Fibroblast of lung (primary cell): ENCODE measurements around the gene PRODH2.

ENCODE experiments used
- EZH2 ChIP-seq: IDR thresholded peaks from 2 replicates; pipeline ENCODE4 v1.5.1; 2012; ENCODE audit warnings: low read length, control low read depth, mild to moderate bottlenecking; ENCODE audit errors: missing control alignments
- TF ChIP-seq, protein P1 (sequence below), 2 donors: IDR thresholded peaks in 1 of 2; conservative IDR thresholded peaks in 1 of 2; 1 replicate in 1 of 2; 2 replicates in 1 of 2; pipeline ENCODE4 v1.5.1; 2011 to 2012; ENCODE audit warnings: low read length in 2 of 2, control low read depth in 1 of 2, inconsistent platforms in 1 of 2, low read depth in 1 of 2, mild to moderate bottlenecking in 1 of 2

DNA sequence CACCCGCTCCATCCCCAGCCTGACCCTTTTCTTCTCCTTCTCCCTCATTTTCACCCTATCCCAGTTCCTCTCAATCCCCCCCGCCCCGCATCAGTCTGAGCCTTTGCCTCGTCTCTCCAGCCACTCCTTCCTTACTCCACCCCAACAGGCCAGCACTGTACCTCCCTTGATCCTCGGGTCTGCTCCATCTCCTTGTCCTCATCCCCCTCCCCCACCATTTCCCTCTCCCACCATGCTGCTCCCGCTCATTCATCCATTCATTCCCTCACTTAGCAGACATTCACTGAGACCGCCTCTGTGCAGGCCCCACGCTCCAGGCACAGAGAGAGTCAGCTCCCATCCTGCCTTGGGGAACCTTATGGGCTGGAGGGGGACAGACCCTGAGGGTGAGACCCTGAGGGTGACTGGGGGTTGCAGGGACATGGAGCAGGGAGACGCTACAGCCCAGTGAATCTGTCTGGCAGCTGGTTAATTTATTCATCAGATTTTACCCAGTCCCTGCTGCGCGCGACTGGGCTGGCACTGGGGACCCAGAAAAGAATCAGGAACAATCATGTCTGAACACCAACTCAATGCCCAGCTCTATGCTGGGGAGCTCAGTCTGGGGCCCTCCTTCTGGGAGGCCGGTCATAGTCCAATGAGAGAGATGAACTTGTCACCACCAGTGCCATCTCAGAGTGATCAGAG, 36.4 kb downstream of the PRODH2 start:
- TF ChIP-seq, protein P1, sequence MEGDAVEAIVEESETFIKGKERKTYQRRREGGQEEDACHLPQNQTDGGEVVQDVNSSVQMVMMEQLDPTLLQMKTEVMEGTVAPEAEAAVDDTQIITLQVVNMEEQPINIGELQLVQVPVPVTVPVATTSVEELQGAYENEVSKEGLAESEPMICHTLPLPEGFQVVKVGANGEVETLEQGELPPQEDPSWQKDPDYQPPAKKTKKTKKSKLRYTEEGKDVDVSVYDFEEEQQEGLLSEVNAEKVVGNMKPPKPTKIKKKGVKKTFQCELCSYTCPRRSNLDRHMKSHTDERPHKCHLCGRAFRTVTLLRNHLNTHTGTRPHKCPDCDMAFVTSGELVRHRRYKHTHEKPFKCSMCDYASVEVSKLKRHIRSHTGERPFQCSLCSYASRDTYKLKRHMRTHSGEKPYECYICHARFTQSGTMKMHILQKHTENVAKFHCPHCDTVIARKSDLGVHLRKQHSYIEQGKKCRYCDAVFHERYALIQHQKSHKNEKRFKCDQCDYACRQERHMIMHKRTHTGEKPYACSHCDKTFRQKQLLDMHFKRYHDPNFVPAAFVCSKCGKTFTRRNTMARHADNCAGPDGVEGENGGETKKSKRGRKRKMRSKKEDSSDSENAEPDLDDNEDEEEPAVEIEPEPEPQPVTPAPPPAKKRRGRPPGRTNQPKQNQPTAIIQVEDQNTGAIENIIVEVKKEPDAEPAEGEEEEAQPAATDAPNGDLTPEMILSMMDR (conservative IDR thresholded peaks at IDR 0.05 in 1 of 2, IDR thresholded peaks at IDR 0.05 in 1 of 2; ENCODE audit: low read depth in 1 of 2, low read length in 2 of 2): no peak
- no peak for TF ChIP-seq EZH2
